Measurements from ENCODE around the gene LAMA2. TPM values are rescaled to one million over a fixed set of nuclear protein-coding genes. Genes with fewer than 3 reads are reported as not detected.

Gene LAMA2
- total RNA-seq, 1 donor from 2014 or later = 1.4 TPM

- H3K36me3 ChIP-seq (ENCODE audit: control insufficient read depth, insufficient read depth, low read length) = no peaks in the 10 kb centered on the region
- DNase-seq (ENCODE audit: low read depth) = no peak
- no peaks in the 10 kb centered on the region for H3K27me3 ChIP-seq (ENCODE audit: control insufficient read depth, insufficient read depth, low read length)
- TF ChIP-seq CTCF (IDR thresholded peaks at IDR 0.05; ENCODE audit: insufficient read depth, low read length, poor library complexity, severe bottlenecking) = no peak
- H3K4me3 ChIP-seq (ENCODE audit: low read depth, low read length) = no peak overlapping the region
Observed at GRCh38 chr6:128847431-128848210, 35.3 kb upstream of the LAMA2 start.

GRCh38 chr6:128848212-128848935, 34.6 kb upstream of the LAMA2 start:
- no peak for DNase-seq (ENCODE audit: low read depth)
- Histone ChIP-seq H3K36me3 (ENCODE audit: control insufficient read depth, insufficient read depth, low read length) (no peaks in the 10 kb centered on the region), H3K27me3 (ENCODE audit: control insufficient read depth, insufficient read depth, low read length) (no peaks in the 10 kb centered on the region), H3K4me3 (ENCODE audit: low read depth, low read length) (no peak overlapping the region)
- TF ChIP-seq CTCF (IDR thresholded peaks at IDR 0.05; ENCODE audit: insufficient read depth, low read length, poor library complexity, severe bottlenecking) = no peak

GRCh38 chr6:128855581-128856085, 27.3 kb upstream of the LAMA2 start:
- TF ChIP-seq CTCF (IDR thresholded peaks at IDR 0.05; ENCODE audit: insufficient read depth, low read length, poor library complexity, severe bottlenecking) = no peak
- no peak overlapping the region for H3K4me3 ChIP-seq (ENCODE audit: low read depth, low read length)
- H3K27me3 ChIP-seq (ENCODE audit: control insufficient read depth, insufficient read depth, low read length) = no peaks in the 10 kb centered on the region
- DNase-seq (ENCODE audit: low read depth) = no peak
- H3K36me3 ChIP-seq (ENCODE audit: control insufficient read depth, insufficient read depth, low read length) = no peaks in the 10 kb centered on the region

- TF ChIP-seq CTCF (IDR thresholded peaks at IDR 0.05; ENCODE audit: insufficient read depth, low read length, poor library complexity, severe bottlenecking) = no peak
- H3K27me3 ChIP-seq (ENCODE audit: control insufficient read depth, insufficient read depth, low read length) = no peaks in the 10 kb centered on the region
- no peak for DNase-seq (ENCODE audit: low read depth)
- H3K36me3 ChIP-seq (ENCODE audit: control insufficient read depth, insufficient read depth, low read length) = no peaks in the 10 kb centered on the region
- no peak overlapping the region for H3K4me3 ChIP-seq (ENCODE audit: low read depth, low read length)
Observed at GRCh38 chr6:128857806-128858205, 25.1 kb upstream of the LAMA2 start.

- DNase-seq (ENCODE audit: low read depth) = no peak
- Histone ChIP-seq H3K27me3 (ENCODE audit: control insufficient read depth, insufficient read depth, low read length) (no peaks in the 10 kb centered on the region), H3K36me3 (ENCODE audit: control insufficient read depth, insufficient read depth, low read length) (no peaks in the 10 kb centered on the region), H3K4me3 (ENCODE audit: low read depth, low read length) (no peak overlapping the region)
- TF ChIP-seq CTCF (IDR thresholded peaks at IDR 0.05; ENCODE audit: insufficient read depth, low read length, poor library complexity, severe bottlenecking) = no peak
Observed at GRCh38 chr6:128860782-128861181, 22.2 kb upstream of the LAMA2 start.

Data from kidney epithelial cell (primary cell).